K562 (cell line): ENCODE data around the gene SOX18. TPM values are rescaled to one million over a fixed set of nuclear protein-coding genes. Genes with fewer than 3 reads are reported as not detected.

Source experiments
- ATAC-seq: fragments of 200-7000 bp; cut with Tn5 transposase; 3 replicates; pipeline ENCODE4 v1.9.1; 2020; ENCODE audit warnings: moderate library complexity
- BruUV-seq: library from RNA; stranded (reverse); fragments of 400-500 nt; replicated peaks from 2 replicates; lab custom pipeline; 2021; lab: Mats Ljungman, UMichigan
- CTCF ChIA-PET: fragments of 300-600 bp; formaldehyde crosslinking; extraction: SDS; loops from one replicate; lab custom pipeline; 2021; ENCODE audit warnings: low intra/inter-chr PET ratio; lab: Yijun Ruan, JAX
- POLR2A ChIA-PET: fragments of 300-600, 350-650 bp; sonication (Branson Sonifier 250); formaldehyde crosslinking; extraction: SDS; loops from one replicate; lab custom pipeline; 2021; ENCODE audit warnings: antibody characterized with exemption, inconsistent platforms; lab: Yijun Ruan, JAX
- DNase-seq, 4 experiments: peaks; one replicate each; pipeline versions ENCODE4 v3.0.0 to v3.0.0-alpha.2; 2011 to 2018; ENCODE audit warnings: low spot score in 3 of 4, mixed read lengths in 3 of 4; ENCODE audit errors: extremely low read depth in 1 of 4
- FAIRE-seq: peaks from 2 replicates; lab custom pipeline; 2011; peaks lifted over from hg19 to GRCh38; lab: Jason Lieb, UNC
- H2AFZ ChIP-seq: 2 replicates; pipeline ENCODE4 v1.6.0; 2011; ENCODE audit warnings: low read depth, low read length, control low read depth, inconsistent platforms
- H3K27ac ChIP-seq: fragments of 200-600 bp; 3 replicates; pipeline ENCODE4 v1.8.0; 2011; ENCODE audit warnings: low read depth, mild to moderate bottlenecking, control low read depth, inconsistent platforms, low read length, moderate library complexity, mixed read lengths; ENCODE audit errors: extremely low read depth
- H3K27me3 ChIP-seq, 2 experiments: fragments of 300-600 bp in 1 of 2; 2 replicates in 1 of 2; 3 replicates in 1 of 2; pipeline versions ENCODE4 v1.6.0 to v1.8.0; 2011; ENCODE audit warnings: inconsistent platforms in 2 of 2, low read length in 2 of 2, mild to moderate bottlenecking in 1 of 2, mixed read lengths in 1 of 2, moderate library complexity in 1 of 2; ENCODE audit not compliant: control insufficient read depth in 2 of 2, insufficient read depth in 2 of 2
- H3K36me3 ChIP-seq: fragments of 300-600 bp; 3 replicates; pipeline ENCODE4 v1.8.0; 2011; ENCODE audit warnings: mild to moderate bottlenecking, low read length, inconsistent platforms; ENCODE audit not compliant: control insufficient read depth, insufficient read depth
- H3K4me1 ChIP-seq, 2 experiments: fragments of 200-600 bp in 1 of 2; replicated peaks in 1 of 2; 2 replicates in 1 of 2; 3 replicates in 1 of 2; pipeline versions ENCODE4 v1.5.1 to v1.8.0; 2011; ENCODE audit warnings: inconsistent platforms in 2 of 2, low read length in 2 of 2, mild to moderate bottlenecking in 1 of 2, mixed read lengths in 1 of 2, moderate library complexity in 1 of 2; ENCODE audit not compliant: control insufficient read depth in 2 of 2, insufficient read depth in 2 of 2
- H3K4me2 ChIP-seq: 2 replicates; pipeline ENCODE4 v1.6.1; 2011; ENCODE audit warnings: low read length, control low read depth, inconsistent platforms, mixed read lengths; ENCODE audit not compliant: insufficient read depth
- H3K4me3 ChIP-seq: fragments of 200-600 bp; sonication (generic), shearing (Covaris generic); 2 replicates; pipeline ENCODE4 v1.5.1; 2016; ENCODE audit warnings: control low read depth, inconsistent platforms
- H3K79me2 ChIP-seq: fragments of 200-600 bp; 3 replicates; pipeline ENCODE4 v1.8.0; 2011; ENCODE audit warnings: low read length, inconsistent platforms; ENCODE audit not compliant: control insufficient read depth, insufficient read depth
- H3K9ac ChIP-seq, 2 experiments: 2 replicates each; pipeline versions ENCODE4 v1.6.0 to v1.6.1; 2011; ENCODE audit warnings: low read depth in 2 of 2, low read length in 2 of 2, control low read depth in 1 of 2, inconsistent platforms in 1 of 2, mild to moderate bottlenecking in 1 of 2, mixed read lengths in 1 of 2; ENCODE audit not compliant: insufficient read depth in 1 of 2
- H3K9me1 ChIP-seq: one replicate; pipeline ENCODE4 v1.6.0; 2011; ENCODE audit warnings: inconsistent platforms, mild to moderate bottlenecking, low read length, moderate library complexity; ENCODE audit not compliant: control insufficient read depth, insufficient read depth
- H3K9me3 ChIP-seq: replicated peaks from 2 replicates; pipeline ENCODE4 v1.5.1; 2011; ENCODE audit warnings: low read depth, low read length, inconsistent platforms; ENCODE audit not compliant: control insufficient read depth, insufficient read depth
- H4K20me1 ChIP-seq: replicated peaks from 2 replicates; pipeline ENCODE4 v1.6.1; 2011; ENCODE audit warnings: low read length, inconsistent platforms, mixed read lengths; ENCODE audit not compliant: control insufficient read depth, insufficient read depth
- CCNT2 ChIP-seq: IDR thresholded peaks from 2 replicates; pipeline ENCODE4 v1.6.1; 2011; ENCODE audit warnings: borderline replicate concordance, low read depth, mild to moderate bottlenecking, moderate library complexity, mixed read lengths, low read length; ENCODE audit not compliant: insufficient read length; ENCODE audit errors: extremely low read depth
- CREB1 ChIP-seq, 2 experiments: sonication (generic) in 1 of 2; formaldehyde crosslinking in 1 of 2; IDR thresholded peaks; 2 replicates each; pipeline versions ENCODE4 v1.6.1 to v1.8.0; 2012 to 2022; ENCODE audit warnings: inconsistent platforms in 1 of 2, mild to moderate bottlenecking in 1 of 2, missing genetic modification reagents in 1 of 2, moderate library complexity in 1 of 2
- EGR1 ChIP-seq: fragments of 450-650 bp; conservative IDR thresholded peaks from 2 replicates; pipeline ENCODE4 v1.6.1; 2017; ENCODE audit warnings: mild to moderate bottlenecking
- GATAD2B ChIP-seq: fragments of 450-650 bp; IDR thresholded peaks from 2 replicates; pipeline ENCODE4 v1.6.1; 2017; ENCODE audit warnings: mild to moderate bottlenecking, borderline replicate concordance
- HMGN3 ChIP-seq: IDR thresholded peaks from 2 replicates; pipeline ENCODE4 v1.6.1; 2011; ENCODE audit warnings: borderline replicate concordance, low read depth, mild to moderate bottlenecking, mixed read lengths, low read length; ENCODE audit not compliant: insufficient read length; ENCODE audit errors: extremely low read depth
- MBD1 ChIP-seq: fragments of 250-450 bp; sonication (Bioruptor Pico); IDR thresholded peaks from 2 replicates; pipeline ENCODE4 v1.8.0; 2022; ENCODE audit warnings: inconsistent platforms
- POU5F1 ChIP-seq: fragments of 150-350 bp; IDR thresholded peaks from 2 replicates; pipeline ENCODE4 v1.6.1; 2014; ENCODE audit warnings: borderline replicate concordance, low read length, low read depth, mild to moderate bottlenecking; ENCODE audit not compliant: partially characterized antibody
- SAFB ChIP-seq: fragments of 200-400 bp; formaldehyde crosslinking; IDR thresholded peaks from 2 replicates; pipeline ENCODE4 v1.6.1; 2017; ENCODE audit warnings: low read depth, low read length, borderline replicate concordance
- SRSF7 ChIP-seq: fragments of 200-400 bp; formaldehyde crosslinking; optimal IDR thresholded peaks from 2 replicates; pipeline ENCODE3; 2017; ENCODE audit warnings: mild to moderate bottlenecking, low read depth, low read length
- ZNF592 ChIP-seq: fragments of 450-650 bp; IDR thresholded peaks from 2 replicates; pipeline ENCODE4 v1.6.1; 2017; ENCODE audit warnings: antibody characterized with exemption, mild to moderate bottlenecking
- WGBS: fragments of 100-300 bp; shearing (Covaris generic); methylation state at CpG from one replicate; pipeline ENCODE4 v1.1.6; 2016; ENCODE audit warnings: low coverage, mixed read lengths; ENCODE audit not compliant: insufficient coverage; ENCODE audit errors: missing lambda C conversion rate; 5-methylcytosine and 5-hydroxymethylcytosine counted together
- in situ Hi-C: fragments of 300-500 bp; cut with MboI; formaldehyde crosslinking; loops from 4 replicates; pipeline ENCODE4 v1.15.0; 2018; ENCODE audit warnings: inconsistent platforms, mixed read lengths
- intact Hi-C: fragments of 100-400 bp; cut with micrococcal nuclease; formaldehyde crosslinking; loops from 2 replicates; pipeline ENCODE4 v1.14.2; 2022
- polyA plus RNA-seq, 8 experiments: library from polyadenylated mRNA; depleted of rRNA in 4 of 8; stranded (reverse) in 5 of 8; unstranded in 3 of 8; fragments of >200 nt; fragmentation: Nextera tagmentation in 2 of 8; fragmentation: Illumina TruSeq in 1 of 8; extraction: Ambion mirVana in 2 of 8; extraction: Trizol in 1 of 8; gene quantifications; 2 replicates each; pipeline versions ENCODE4 v1.2.1 to v1.2.3, GENCODE V29; 2011 to 2014; ENCODE audit warnings: inconsistent platforms in 1 of 8, missing spikeins in 1 of 8
- total RNA-seq, 7 experiments: library from RNA; depleted of rRNA in 6 of 7; stranded (reverse); fragments of >200 nt in 6 of 7; fragmentation: Illumina TruSeq in 2 of 7; extraction: Trizol in 2 of 7; gene quantifications; 2 replicates each; pipeline versions ENCODE4 v1.2.1 to v1.2.3, GENCODE V29; 2011 to 2021; ENCODE audit warnings: low replicate concordance in 1 of 7
- TF ChIP-seq, protein P1 (sequence below), 2 experiments: IDR thresholded peaks; 2 replicates each; pipeline ENCODE4 v1.6.1; 2011; ENCODE audit warnings: borderline replicate concordance in 1 of 2, control low read depth in 1 of 2, low read depth in 1 of 2, low read length in 1 of 2, mild to moderate bottlenecking in 1 of 2, mixed read lengths in 1 of 2, moderate library complexity in 1 of 2; ENCODE audit not compliant: insufficient read depth in 1 of 2, insufficient read length in 1 of 2, poor library complexity in 1 of 2, severe bottlenecking in 1 of 2; ENCODE audit errors: extremely low read depth in 1 of 2

Gene SOX18
- total and polyA plus RNA-seq, 9 of the 15 experiments (the other 6 are each of a cell fraction or from before 2014, with no cell fraction given) = 0.15 to 19.8 (median 0.33) TPM

DNA sequence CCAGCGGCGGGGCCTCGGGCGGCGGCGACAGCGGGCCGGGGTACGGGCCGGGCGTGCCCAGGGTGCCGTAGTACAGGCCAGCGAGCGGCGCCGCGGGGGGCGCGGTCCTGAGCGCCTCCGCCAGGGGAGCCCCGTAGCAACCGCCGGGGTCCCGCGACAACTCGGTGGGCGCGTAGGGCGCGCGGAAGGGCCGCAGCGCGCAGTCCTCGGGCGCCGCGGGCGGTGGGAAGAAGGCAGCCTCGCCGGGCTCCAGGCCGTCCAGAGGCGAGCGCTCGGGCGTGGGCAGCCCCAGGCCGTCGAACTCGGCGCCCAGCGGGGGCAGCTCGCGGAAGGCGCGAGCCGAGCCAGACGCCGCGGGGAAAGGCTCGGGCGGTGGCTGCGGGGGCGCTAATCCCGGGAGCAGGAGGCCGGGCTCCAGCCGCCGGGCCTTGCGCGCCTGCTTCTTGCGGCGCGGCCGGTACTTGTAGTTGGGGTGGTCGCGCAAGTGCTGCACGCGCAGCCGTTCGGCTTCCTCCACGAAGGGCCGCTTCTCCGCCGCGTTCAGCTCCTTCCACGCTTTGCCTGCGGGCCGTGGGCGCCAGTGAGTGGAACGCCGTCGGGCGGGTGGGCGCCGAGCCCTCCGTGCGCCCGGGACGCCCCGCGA, 916 bp downstream of the SOX18 start:
- peak overlapping the region; percentile 44 for H3K4me3 ChIP-seq
- ChIA-PET POLR2A (interaction anchor here (1.0 to 1.1 kb wide), 2 partner anchors 9 kb away, joined by 3 read pairs; no protein-coding TSS in a partner anchor), CTCF (no interaction called here)
- ATAC-seq (no peak), FAIRE-seq (no peak), DNase-seq (peak in 2 of 4 experiments; percentile 57)
- peak overlapping the region; percentile 52; the same call in 1 of the 2 replicates for H3K4me2 ChIP-seq
- peaks cover 12% of the 10 kb centered on the region; the same call in 1 of the 3 replicates for H3K36me3 ChIP-seq
- intact Hi-C loops (no loop called here), in situ Hi-C loops (no loop called here)
- no peaks in the 10 kb centered on the region for H4K20me1 ChIP-seq
- H3K4me1 ChIP-seq = peaks cover 35 to 80% of the 10 kb centered on the region in 2 experiments
- WGBS = 6% methylated on average over 13 of the region's 101 CpGs
- no peaks in the 10 kb centered on the region for H3K9me3 ChIP-seq
- peak overlapping the region; percentile 54; the same call in 1 of the 3 replicates for H3K27ac ChIP-seq
- H3K9me1 ChIP-seq = peaks cover 4% of the 10 kb centered on the region
- BruUV-seq = no TSS peak
- no peaks in the 10 kb centered on the region for H3K27me3 ChIP-seq
- H3K79me2 ChIP-seq = peaks cover 12% of the 10 kb centered on the region
- peak overlapping the region; percentile 41 to 93; a peak in 3 of 4 replicates for H3K9ac ChIP-seq
- H2AFZ ChIP-seq = no peak overlapping the region
- peak; percentile 3 for TF ChIP-seq HMGN3
- TF ChIP-seq POU5F1 = no peak
- peak; percentile 41 for TF ChIP-seq CCNT2
- TF ChIP-seq CREB1 (IDR thresholded peaks at IDR 0.05) = no peak
- TF ChIP-seq CREB1 (CRISPR knock-in tag; IDR thresholded peaks at IDR 0.05) = no peak
- peak; percentile 36; the same call in 1 of the 2 replicates for TF ChIP-seq GATAD2B
- TF ChIP-seq ZNF592 = peak; percentile 29; the same call in 1 of the 2 replicates
- TF ChIP-seq EGR1 = peak; percentile 41
- TF ChIP-seq SAFB = peak; percentile 57; the same call in 1 of the 2 replicates
- peak; percentile 75; the same call in 1 of the 2 replicates for TF ChIP-seq MBD1 (CRISPR knock-in tag)
- TF ChIP-seq, protein P1, sequence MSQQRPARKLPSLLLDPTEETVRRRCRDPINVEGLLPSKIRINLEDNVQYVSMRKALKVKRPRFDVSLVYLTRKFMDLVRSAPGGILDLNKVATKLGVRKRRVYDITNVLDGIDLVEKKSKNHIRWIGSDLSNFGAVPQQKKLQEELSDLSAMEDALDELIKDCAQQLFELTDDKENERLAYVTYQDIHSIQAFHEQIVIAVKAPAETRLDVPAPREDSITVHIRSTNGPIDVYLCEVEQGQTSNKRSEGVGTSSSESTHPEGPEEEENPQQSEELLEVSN (IDR thresholded peaks at IDR 0.05; ENCODE audit: borderline replicate concordance in 1 of 2, extremely low read depth in 1 of 2, insufficient read depth in 1 of 2, insufficient read length in 1 of 2, low read depth in 1 of 2, low read length in 1 of 2, poor library complexity in 1 of 2, severe bottlenecking in 1 of 2) = peak in 1 of 2 experiments; percentile 78
- TF ChIP-seq SRSF7 = no peak
